Neural progenitor cell (in vitro differentiated cells): ENCODE measurements around the gene INSR.

Experiments
- EZH2 ChIP-seq: fragments of 200-600 bp; sonication (generic); IDR thresholded peaks from 2 replicates; pipeline ENCODE4 v1.6.1; 2017; ENCODE audit warnings: antibody characterized with exemption, mild to moderate bottlenecking, moderate library complexity
- TF ChIP-seq, protein P1 (sequence below): fragments of 200-600 bp; sonication (generic); IDR thresholded peaks from 2 replicates; pipeline ENCODE4 v1.5.1; 2017; ENCODE audit warnings: antibody characterized with exemption, mild to moderate bottlenecking

GRCh38 chr19:7224995-7225394, 69.2 kb downstream of the INSR start:
- TF ChIP-seq, protein P1, sequence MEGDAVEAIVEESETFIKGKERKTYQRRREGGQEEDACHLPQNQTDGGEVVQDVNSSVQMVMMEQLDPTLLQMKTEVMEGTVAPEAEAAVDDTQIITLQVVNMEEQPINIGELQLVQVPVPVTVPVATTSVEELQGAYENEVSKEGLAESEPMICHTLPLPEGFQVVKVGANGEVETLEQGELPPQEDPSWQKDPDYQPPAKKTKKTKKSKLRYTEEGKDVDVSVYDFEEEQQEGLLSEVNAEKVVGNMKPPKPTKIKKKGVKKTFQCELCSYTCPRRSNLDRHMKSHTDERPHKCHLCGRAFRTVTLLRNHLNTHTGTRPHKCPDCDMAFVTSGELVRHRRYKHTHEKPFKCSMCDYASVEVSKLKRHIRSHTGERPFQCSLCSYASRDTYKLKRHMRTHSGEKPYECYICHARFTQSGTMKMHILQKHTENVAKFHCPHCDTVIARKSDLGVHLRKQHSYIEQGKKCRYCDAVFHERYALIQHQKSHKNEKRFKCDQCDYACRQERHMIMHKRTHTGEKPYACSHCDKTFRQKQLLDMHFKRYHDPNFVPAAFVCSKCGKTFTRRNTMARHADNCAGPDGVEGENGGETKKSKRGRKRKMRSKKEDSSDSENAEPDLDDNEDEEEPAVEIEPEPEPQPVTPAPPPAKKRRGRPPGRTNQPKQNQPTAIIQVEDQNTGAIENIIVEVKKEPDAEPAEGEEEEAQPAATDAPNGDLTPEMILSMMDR = no peak
- no peak for TF ChIP-seq EZH2
